22Rv1 (cell line): Measurements from ENCODE around the gene C3orf18.

ENCODE experiments used
- ZFX ChIP-seq: fragments of 450-650 bp; IDR thresholded peaks from 2 replicates; pipeline ENCODE4 v1.6.1; 2017; ENCODE audit warnings: antibody characterized with exemption, borderline replicate concordance
- TF ChIP-seq, protein P1 (sequence below): fragments of 450-650 bp; IDR thresholded peaks from 2 replicates; pipeline ENCODE4 v1.5.1; 2017; ENCODE audit warnings: mild to moderate bottlenecking

DNA sequence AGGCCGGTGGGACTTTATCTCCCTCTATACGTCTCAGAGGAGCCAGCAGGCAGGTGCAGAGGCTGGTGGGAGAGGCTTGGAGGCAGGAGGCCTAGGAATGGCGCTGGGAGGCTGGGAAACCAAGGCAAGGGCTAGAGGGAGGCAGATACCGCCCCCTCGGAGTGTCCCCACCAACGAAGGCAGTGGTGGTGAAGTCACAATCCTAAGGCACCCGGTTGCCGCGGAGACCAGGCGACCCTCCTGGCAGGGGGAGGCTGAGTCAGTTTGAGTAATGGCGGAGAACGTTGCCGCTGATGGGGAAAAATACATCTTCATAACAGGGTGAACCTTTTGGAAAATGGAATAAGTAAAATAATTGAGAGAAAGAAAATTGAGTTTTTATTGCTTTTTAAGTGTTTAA, 34.2 kb downstream of the C3orf18 start:
- TF ChIP-seq, protein P1, sequence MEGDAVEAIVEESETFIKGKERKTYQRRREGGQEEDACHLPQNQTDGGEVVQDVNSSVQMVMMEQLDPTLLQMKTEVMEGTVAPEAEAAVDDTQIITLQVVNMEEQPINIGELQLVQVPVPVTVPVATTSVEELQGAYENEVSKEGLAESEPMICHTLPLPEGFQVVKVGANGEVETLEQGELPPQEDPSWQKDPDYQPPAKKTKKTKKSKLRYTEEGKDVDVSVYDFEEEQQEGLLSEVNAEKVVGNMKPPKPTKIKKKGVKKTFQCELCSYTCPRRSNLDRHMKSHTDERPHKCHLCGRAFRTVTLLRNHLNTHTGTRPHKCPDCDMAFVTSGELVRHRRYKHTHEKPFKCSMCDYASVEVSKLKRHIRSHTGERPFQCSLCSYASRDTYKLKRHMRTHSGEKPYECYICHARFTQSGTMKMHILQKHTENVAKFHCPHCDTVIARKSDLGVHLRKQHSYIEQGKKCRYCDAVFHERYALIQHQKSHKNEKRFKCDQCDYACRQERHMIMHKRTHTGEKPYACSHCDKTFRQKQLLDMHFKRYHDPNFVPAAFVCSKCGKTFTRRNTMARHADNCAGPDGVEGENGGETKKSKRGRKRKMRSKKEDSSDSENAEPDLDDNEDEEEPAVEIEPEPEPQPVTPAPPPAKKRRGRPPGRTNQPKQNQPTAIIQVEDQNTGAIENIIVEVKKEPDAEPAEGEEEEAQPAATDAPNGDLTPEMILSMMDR: no peak
- TF ChIP-seq ZFX: no peak
